PC-3 (cell line): ENCODE results near the gene TXNIP. TPM values are rescaled to one million over a fixed set of nuclear protein-coding genes. Genes with fewer than 3 reads are reported as not detected.
A peak's percentile ranks its signal among the peaks of the same experiment; 100 is the strongest.

Experiments used
- ATAC-seq: fragments of 200-7000 bp; cut with Tn5 transposase; 2 replicates; pipeline ENCODE4 v1.9.1; 2020; ENCODE audit warnings: mild to moderate bottlenecking, moderate library complexity
- BruUV-seq: library from RNA; stranded (reverse); fragments of 400-500 nt; replicated peaks from 2 replicates; lab custom pipeline; 2021; lab: Mats Ljungman, UMichigan
- CTCF ChIA-PET: fragments of 300-600 bp; sonication (Branson Sonifier 250); formaldehyde crosslinking; loops from one replicate; lab custom pipeline; 2022; ENCODE audit warnings: antibody characterized with exemption; lab: Charles Lee
- POLR2A ChIA-PET: fragments of 300-600 bp; sonication (Branson Sonifier 250); formaldehyde crosslinking; loops from one replicate; lab custom pipeline; 2022; ENCODE audit warnings: antibody characterized with exemption; ENCODE audit not compliant: unreplicated experiment; lab: Charles Lee
- DNase-seq: peaks from one replicate; pipeline ENCODE4 v3.0.0-alpha.2; 2015
- H2AFZ ChIP-seq: fragments of 300-600 bp; sonication (generic); 2 replicates; pipeline ENCODE4 v1.6.0; 2016; ENCODE audit warnings: antibody characterized with exemption, low read length
- H3F3A ChIP-seq: fragments of 300-600 bp; sonication (generic); one replicate; pipeline ENCODE4 v1.6.0; 2017; ENCODE audit warnings: antibody characterized with exemption, low read length, control low read depth, mild to moderate bottlenecking; ENCODE audit not compliant: unreplicated experiment
- H3K27ac ChIP-seq: fragments of 300-600 bp; sonication (generic); 2 replicates; pipeline ENCODE4 v1.5.1; 2016; ENCODE audit warnings: mild to moderate bottlenecking, low read length
- H3K27me3 ChIP-seq: fragments of 300-600 bp; sonication (generic); 2 replicates; pipeline ENCODE4 v1.6.1; 2016; ENCODE audit warnings: low read length, mixed read lengths
- H3K36me3 ChIP-seq: fragments of 300-600 bp; sonication (generic); 2 replicates; pipeline ENCODE4 v1.6.1; 2016; ENCODE audit warnings: low read depth, mixed run types, low read length, mixed read lengths
- H3K4me1 ChIP-seq: fragments of 300-600 bp; sonication (generic); 2 replicates; pipeline ENCODE4 v1.5.1; 2016; ENCODE audit warnings: low read length; ENCODE audit not compliant: insufficient read depth
- H3K4me2 ChIP-seq: fragments of 300-600 bp; sonication (generic); 2 replicates; pipeline ENCODE4 v1.6.0; 2016; ENCODE audit warnings: low read length
- H3K4me3 ChIP-seq: fragments of 300-600 bp; sonication (generic); 2 replicates; pipeline ENCODE4 v1.5.1; 2016; ENCODE audit warnings: mild to moderate bottlenecking, low read length, mixed read lengths
- H3K79me2 ChIP-seq: fragments of 300-600 bp; sonication (generic); 2 replicates; pipeline ENCODE4 v1.6.1; 2017; ENCODE audit warnings: low read length, mixed read lengths
- H3K9ac ChIP-seq: fragments of 300-600 bp; sonication (generic); 2 replicates; pipeline ENCODE4 v1.6.0; 2016; ENCODE audit warnings: mild to moderate bottlenecking, low read length
- H3K9me2 ChIP-seq: fragments of 300-600 bp; sonication (generic); replicated peaks from 2 replicates; pipeline ENCODE4 v1.6.1; 2016; ENCODE audit warnings: mixed run types, low read length, mixed read lengths
- H3K9me3 ChIP-seq: fragments of 300-600 bp; sonication (generic); 2 replicates; pipeline ENCODE4 v1.6.1; 2016; ENCODE audit warnings: low read length, mixed read lengths
- H4K20me1 ChIP-seq: fragments of 300-600 bp; sonication (generic); 2 replicates; pipeline ENCODE4 v1.6.1; 2016; ENCODE audit warnings: low read length, mixed read lengths
- CTCF ChIP-seq: fragments of 300-600 bp; sonication (generic); conservative IDR thresholded peaks from 2 replicates; pipeline ENCODE4 v1.5.1; 2017; ENCODE audit warnings: antibody characterized with exemption, low read depth, mild to moderate bottlenecking, low read length
- EZH2 ChIP-seq: fragments of 300-600 bp; sonication (generic); IDR thresholded peaks from one replicate; pipeline ENCODE4 v1.6.1; 2017; ENCODE audit warnings: antibody characterized with exemption, mild to moderate bottlenecking, low read length; ENCODE audit not compliant: unreplicated experiment
- EZH2phosphoT487 ChIP-seq: fragments of 300-600 bp; sonication (generic); IDR thresholded peaks from 2 replicates; pipeline ENCODE4 v1.6.1; 2018; ENCODE audit warnings: mild to moderate bottlenecking, antibody characterized with exemption, low read length, borderline replicate concordance
- intact Hi-C: fragments of 100-400 bp; cut with micrococcal nuclease; formaldehyde crosslinking; loops from 2 replicates; pipeline ENCODE4 v1.9.0; 2023
- total RNA-seq: library from RNA; depleted of rRNA; stranded (reverse); fragments of >200 nt; gene quantifications from 2 replicates; pipeline ENCODE4 v1.2.3, GENCODE V29; 2014

The TXNIP gene
- total RNA-seq, 1 experiment from 2014 or later = 45.3 TPM

- ATAC-seq (peak; percentile 0; the same call in 1 of the 2 replicates), DNase-seq (no peak)
- no peak for TF ChIP-seq CTCF
- TF ChIP-seq EZH2phosphoT487 = no peak
- no peak for TF ChIP-seq EZH2
- H3F3A ChIP-seq = peaks cover 6% of the 10 kb centered on the region
- peak overlapping the region; percentile 91 for H3K4me2 ChIP-seq
- H3K4me1 ChIP-seq = peaks cover 11% of the 10 kb centered on the region; the same call in 1 of the 2 replicates
- peak overlapping the region; percentile 79 for H3K4me3 ChIP-seq
- no TSS peak for BruUV-seq
- no peaks in the 10 kb centered on the region for H3K9me2 ChIP-seq
- H3K9ac ChIP-seq = peak overlapping the region; percentile 8; the same call in 1 of the 2 replicates
- H4K20me1 ChIP-seq = no peaks in the 10 kb centered on the region
- H3K9me3 ChIP-seq = no peaks in the 10 kb centered on the region
- no peaks in the 10 kb centered on the region for H3K27me3 ChIP-seq
- H3K36me3 ChIP-seq = no peaks in the 10 kb centered on the region
- intact Hi-C loops = no loop called here
- no peaks in the 10 kb centered on the region for H3K79me2 ChIP-seq
- ChIA-PET POLR2A (interaction anchor here (0.5 to 1.4 kb wide), 2 partner anchors 15 to 284 kb away, joined by 7 to 11 read pairs; no protein-coding TSS in a partner anchor), CTCF (no interaction called here)
- peak overlapping the region; percentile 65 for H2AFZ ChIP-seq
- no peak overlapping the region for H3K27ac ChIP-seq
These were observed 40.0 kb upstream of the TXNIP start for GRCh38 chr1:146036241-146036964.

GRCh38 chr1:146035048-146035423 is 38.7 kb upstream of the TXNIP start:
- Histone ChIP-seq H3K4me2 (peak overlapping the region; percentile 75), H2AFZ (peak overlapping the region; percentile 87), H3K4me3 (peak overlapping the region; percentile 79), H3K9me2 (no peaks in the 10 kb centered on the region), H3K27me3 (no peaks in the 10 kb centered on the region), H4K20me1 (no peaks in the 10 kb centered on the region), H3F3A (peaks cover 6% of the 10 kb centered on the region), H3K9me3 (no peaks in the 10 kb centered on the region), H3K36me3 (no peaks in the 10 kb centered on the region), H3K79me2 (no peaks in the 10 kb centered on the region), H3K27ac (no peak overlapping the region), H3K4me1 (peaks cover 11% of the 10 kb centered on the region; the same call in 1 of the 2 replicates), H3K9ac (no peak overlapping the region)
- intact Hi-C loops = no loop called here
- ATAC-seq (no peak), DNase-seq (peak; percentile 34)
- BruUV-seq = no TSS peak
- POLR2A ChIA-PET = interaction anchor here (1.0 to 1.1 kb wide), 2 partner anchors 17 to 18 kb away, joined by 4 to 5 read pairs; no protein-coding TSS in a partner anchor
- CTCF ChIA-PET = no interaction called here
- TF ChIP-seq EZH2 (no peak), EZH2phosphoT487 (no peak), CTCF (no peak)
